ENCODE data around the gene RFX8.

Gene RFX8

GRCh38 chr2:101356521-101356920 lies 118.4 kb downstream of the RFX8 start:
- H3K27me3 ChIP-seq (ENCODE audit: insufficient read depth, low read length, poor library complexity, severe bottlenecking), result no peaks in the 10 kb centered on the region
- no peaks in the 10 kb centered on the region for H3K79me2 ChIP-seq (ENCODE audit: insufficient read depth, low read length)
- no peak overlapping the region for H3K4me3 ChIP-seq (ENCODE audit: low read length, poor library complexity, severe bottlenecking)
- H3K4me2 ChIP-seq (ENCODE audit: low read depth, low read length, poor library complexity, severe bottlenecking), result no peak overlapping the region
- no peak for TF ChIP-seq CTCF (conservative IDR thresholded peaks at IDR 0.05; ENCODE audit: low read length)
- no peak for TF ChIP-seq EZH2phosphoT487 (IDR thresholded peaks at IDR 0.05; ENCODE audit: borderline replicate concordance)
- no peaks in the 10 kb centered on the region for H3K9me3 ChIP-seq (ENCODE audit: insufficient read depth, low read depth, low read length)
- H4K20me1 ChIP-seq (ENCODE audit: insufficient read depth, low read length, poor library complexity, severe bottlenecking), result no peaks in the 10 kb centered on the region
- no peaks in the 10 kb centered on the region for H3K4me1 ChIP-seq (ENCODE audit: insufficient read depth, low read length, poor library complexity, severe bottlenecking)
- H2AFZ ChIP-seq (ENCODE audit: low read length), result no peak overlapping the region
- no peaks in the 10 kb centered on the region for H3K9me2 ChIP-seq (replicated peaks; ENCODE audit: low read depth, low read length)
- H3K36me3 ChIP-seq (ENCODE audit: insufficient read depth, low read length), result no peaks in the 10 kb centered on the region
- no peaks in the 10 kb centered on the region for H3F3A ChIP-seq (ENCODE audit: low read depth)
- no peak overlapping the region for H3K9ac ChIP-seq (ENCODE audit: low read depth, low read length, poor library complexity, severe bottlenecking)

GRCh38 chr2:101356055-101356454 lies 118.9 kb downstream of the RFX8 start:
- no peaks in the 10 kb centered on the region for H4K20me1 ChIP-seq (ENCODE audit: insufficient read depth, low read length, poor library complexity, severe bottlenecking)
- H3K4me3 ChIP-seq (ENCODE audit: low read length, poor library complexity, severe bottlenecking), result no peak overlapping the region
- H2AFZ ChIP-seq (ENCODE audit: low read length), result no peak overlapping the region
- H3K9me2 ChIP-seq (replicated peaks; ENCODE audit: low read depth, low read length), result no peaks in the 10 kb centered on the region
- H3K79me2 ChIP-seq (ENCODE audit: insufficient read depth, low read length), result no peaks in the 10 kb centered on the region
- no peaks in the 10 kb centered on the region for H3K9me3 ChIP-seq (ENCODE audit: insufficient read depth, low read depth, low read length)
- H3K4me2 ChIP-seq (ENCODE audit: low read depth, low read length, poor library complexity, severe bottlenecking), result no peak overlapping the region
- H3K27me3 ChIP-seq (ENCODE audit: insufficient read depth, low read length, poor library complexity, severe bottlenecking), result no peaks in the 10 kb centered on the region
- H3K9ac ChIP-seq (ENCODE audit: low read depth, low read length, poor library complexity, severe bottlenecking), result no peak overlapping the region
- H3F3A ChIP-seq (ENCODE audit: low read depth), result no peaks in the 10 kb centered on the region
- H3K4me1 ChIP-seq (ENCODE audit: insufficient read depth, low read length, poor library complexity, severe bottlenecking), result no peaks in the 10 kb centered on the region
- no peak for TF ChIP-seq CTCF (conservative IDR thresholded peaks at IDR 0.05; ENCODE audit: low read length)
- TF ChIP-seq EZH2phosphoT487 (IDR thresholded peaks at IDR 0.05; ENCODE audit: borderline replicate concordance), result no peak
- no peaks in the 10 kb centered on the region for H3K36me3 ChIP-seq (ENCODE audit: insufficient read depth, low read length)

GRCh38 chr2:101355401-101356054 lies 119.4 kb downstream of the RFX8 start:
- Histone ChIP-seq H2AFZ (ENCODE audit: low read length) (no peak overlapping the region), H3K9me2 (replicated peaks; ENCODE audit: low read depth, low read length) (no peaks in the 10 kb centered on the region), H3K9me3 (ENCODE audit: insufficient read depth, low read depth, low read length) (no peaks in the 10 kb centered on the region), H3K4me1 (ENCODE audit: insufficient read depth, low read length, poor library complexity, severe bottlenecking) (no peaks in the 10 kb centered on the region), H3K9ac (ENCODE audit: low read depth, low read length, poor library complexity, severe bottlenecking) (no peak overlapping the region), H3K27me3 (ENCODE audit: insufficient read depth, low read length, poor library complexity, severe bottlenecking) (no peaks in the 10 kb centered on the region), H3F3A (ENCODE audit: low read depth) (no peaks in the 10 kb centered on the region), H3K79me2 (ENCODE audit: insufficient read depth, low read length) (no peaks in the 10 kb centered on the region), H3K4me3 (ENCODE audit: low read length, poor library complexity, severe bottlenecking) (no peak overlapping the region), H3K4me2 (ENCODE audit: low read depth, low read length, poor library complexity, severe bottlenecking) (no peak overlapping the region), H3K36me3 (ENCODE audit: insufficient read depth, low read length) (no peaks in the 10 kb centered on the region), H4K20me1 (ENCODE audit: insufficient read depth, low read length, poor library complexity, severe bottlenecking) (no peaks in the 10 kb centered on the region)
- no peak for TF ChIP-seq CTCF (conservative IDR thresholded peaks at IDR 0.05; ENCODE audit: low read length)
